Neural progenitor cell (in vitro differentiated cells): Measurements from ENCODE around the gene LRFN5.

Experiments used
- EZH2 ChIP-seq: fragments of 200-600 bp; sonication (generic); IDR thresholded peaks from 2 replicates; pipeline ENCODE4 v1.6.1; 2017; ENCODE audit warnings: antibody characterized with exemption, mild to moderate bottlenecking, moderate library complexity
- TF ChIP-seq, protein P1 (sequence below): fragments of 200-600 bp; sonication (generic); IDR thresholded peaks from 2 replicates; pipeline ENCODE4 v1.5.1; 2017; ENCODE audit warnings: antibody characterized with exemption, mild to moderate bottlenecking

GRCh38 chr14:41607304-41607775, 664 bp downstream of the LRFN5 start:
- no peak for TF ChIP-seq EZH2
- TF ChIP-seq, protein P1, sequence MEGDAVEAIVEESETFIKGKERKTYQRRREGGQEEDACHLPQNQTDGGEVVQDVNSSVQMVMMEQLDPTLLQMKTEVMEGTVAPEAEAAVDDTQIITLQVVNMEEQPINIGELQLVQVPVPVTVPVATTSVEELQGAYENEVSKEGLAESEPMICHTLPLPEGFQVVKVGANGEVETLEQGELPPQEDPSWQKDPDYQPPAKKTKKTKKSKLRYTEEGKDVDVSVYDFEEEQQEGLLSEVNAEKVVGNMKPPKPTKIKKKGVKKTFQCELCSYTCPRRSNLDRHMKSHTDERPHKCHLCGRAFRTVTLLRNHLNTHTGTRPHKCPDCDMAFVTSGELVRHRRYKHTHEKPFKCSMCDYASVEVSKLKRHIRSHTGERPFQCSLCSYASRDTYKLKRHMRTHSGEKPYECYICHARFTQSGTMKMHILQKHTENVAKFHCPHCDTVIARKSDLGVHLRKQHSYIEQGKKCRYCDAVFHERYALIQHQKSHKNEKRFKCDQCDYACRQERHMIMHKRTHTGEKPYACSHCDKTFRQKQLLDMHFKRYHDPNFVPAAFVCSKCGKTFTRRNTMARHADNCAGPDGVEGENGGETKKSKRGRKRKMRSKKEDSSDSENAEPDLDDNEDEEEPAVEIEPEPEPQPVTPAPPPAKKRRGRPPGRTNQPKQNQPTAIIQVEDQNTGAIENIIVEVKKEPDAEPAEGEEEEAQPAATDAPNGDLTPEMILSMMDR = no peak
